Fibroblast of skin of abdomen (primary cell): ENCODE measurements around the gene GPR61.
A peak's percentile ranks its signal among the peaks of the same experiment; 100 is the strongest.

Experiments
- DNase-seq: peaks from one replicate; pipeline ENCODE4 v3.0.0-alpha.2; 2013

Gene GPR61

DNA sequence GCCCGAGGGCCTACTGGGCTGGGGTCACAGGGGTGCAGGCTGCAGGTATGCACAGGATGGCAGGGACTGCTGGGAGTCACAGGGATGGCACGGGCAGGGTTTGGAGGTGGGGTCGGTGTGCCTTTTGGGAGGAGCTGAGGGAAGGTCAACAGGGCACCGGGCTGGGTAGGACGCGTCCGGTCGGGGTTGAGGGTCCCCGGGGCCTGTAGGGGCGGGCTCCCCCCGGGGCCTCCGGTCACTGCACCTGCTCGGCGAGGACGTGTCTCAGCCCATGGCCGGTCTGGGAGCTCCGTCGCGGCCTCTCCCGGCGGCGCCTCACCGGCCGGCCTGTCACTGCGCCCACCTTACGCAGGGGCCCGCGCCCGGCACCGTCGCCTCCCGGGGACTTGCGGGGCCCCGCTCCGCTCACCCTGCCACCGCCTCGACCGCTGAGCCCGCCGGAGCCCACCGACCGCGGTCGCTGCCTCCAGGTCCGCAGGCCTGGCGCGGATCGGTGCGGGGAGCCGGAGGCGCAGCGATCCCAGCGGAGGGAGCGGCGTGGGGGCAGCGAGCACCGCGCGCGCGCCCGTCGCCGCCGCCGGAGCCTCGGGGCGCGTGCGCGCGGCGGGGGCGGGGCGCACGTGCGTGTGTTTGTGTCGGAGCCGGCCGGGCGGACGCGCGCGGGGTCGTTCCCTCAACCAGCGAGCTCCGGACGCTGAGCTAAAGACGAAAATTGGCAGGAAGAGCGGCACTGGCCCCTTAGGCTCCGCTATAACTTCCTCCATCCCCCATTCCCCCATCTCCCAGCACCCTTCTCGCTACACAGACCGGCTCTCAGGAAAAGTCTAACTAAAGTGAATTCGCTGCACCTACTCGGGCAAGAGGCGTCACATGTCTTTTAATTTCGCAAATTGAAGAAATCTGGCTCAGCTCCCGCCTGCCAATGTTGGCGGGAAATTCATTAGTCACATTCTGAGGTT is 30.2 kb upstream of the GPR61 start, which contains the start of gene AMIGO1:
Gene AMIGO1 (minus strand): TSS at position 552 of the 959 bp plus-strand sequence. CDS start 815 bp downstream, outside the sequence.
- peak; percentile 54 for DNase-seq

DNA sequence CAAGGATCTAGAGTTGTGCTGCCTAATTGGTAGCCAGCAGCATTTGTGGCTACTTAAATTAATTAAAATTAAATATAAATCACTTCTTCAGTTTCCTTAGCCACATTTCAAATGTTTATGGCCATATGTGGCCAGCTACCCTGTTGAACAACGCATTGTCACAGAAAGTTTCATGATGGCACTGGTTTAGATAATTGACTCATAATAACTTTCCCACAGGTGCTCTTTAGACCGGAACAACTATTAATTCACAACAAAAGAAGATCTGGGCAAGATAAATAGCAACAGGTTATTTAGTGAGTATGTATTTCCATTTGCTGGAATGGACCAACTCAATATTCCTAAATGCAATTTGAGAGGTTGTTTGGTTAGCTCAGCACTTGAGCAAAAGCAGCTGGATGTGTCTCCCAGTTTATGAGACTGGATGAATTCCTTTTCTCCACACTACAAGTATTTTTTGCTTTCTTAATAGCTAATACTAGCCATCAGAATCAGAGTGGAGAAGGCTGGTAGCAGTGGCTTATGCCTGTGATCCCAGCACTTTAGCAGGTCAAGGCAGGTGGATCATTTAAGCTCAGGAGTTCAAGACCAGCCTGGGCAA is 26.5 kb upstream of the GPR61 start:
- no peak for DNase-seq

GRCh38 chr1:109514846-109515245 is 24.8 kb upstream of the GPR61 start:
- DNase-seq = no peak

DNA sequence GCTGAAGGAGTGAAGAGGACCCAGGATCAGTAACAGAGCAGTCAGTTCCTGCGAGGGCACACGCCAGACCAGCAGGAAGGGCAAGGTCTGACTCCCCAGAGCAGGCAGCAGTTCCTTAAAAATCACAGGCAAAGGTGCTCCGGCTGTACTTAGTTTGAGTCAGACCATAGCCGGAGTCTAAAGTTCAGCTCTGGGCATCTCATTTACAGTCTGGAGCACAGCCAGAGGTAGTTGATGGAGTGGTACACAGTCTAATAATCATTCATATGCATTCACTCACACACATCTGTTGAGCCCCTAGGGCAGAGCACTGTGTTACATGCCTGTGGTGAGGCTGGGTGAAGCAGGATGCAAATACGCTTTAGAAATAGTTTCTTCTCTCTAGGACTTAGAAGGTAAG is 22.8 kb upstream of the GPR61 start:
- peak; percentile 58 for DNase-seq

GRCh38 chr1:109517337-109517736 is 22.3 kb upstream of the GPR61 start:
- no peak for DNase-seq

- no peak for DNase-seq
Measured at GRCh38 chr1:109521002-109521951, 18.4 kb upstream of the GPR61 start.

DNA sequence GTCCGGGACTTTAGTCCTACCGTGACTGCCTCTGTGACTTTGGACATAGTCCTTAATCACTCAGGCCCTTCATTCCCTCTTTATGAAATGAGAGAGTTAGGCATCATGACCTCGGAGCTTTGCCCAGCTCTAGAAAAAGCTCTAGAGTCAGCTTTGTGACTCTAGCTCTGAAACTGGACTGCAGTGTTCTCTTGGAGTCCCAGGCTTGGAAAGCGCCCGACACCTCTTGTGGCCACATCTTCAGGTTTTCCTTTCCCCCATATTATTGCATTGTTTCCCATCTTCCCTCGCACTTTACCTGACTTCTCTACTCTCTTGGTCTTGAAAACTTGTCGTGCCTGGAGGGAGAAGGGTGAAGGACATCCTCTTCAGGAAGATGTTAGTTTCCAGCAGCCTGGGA is 17.6 kb upstream of the GPR61 start:
- DNase-seq = no peak

- no peak for DNase-seq
Measured at GRCh38 chr1:109523706-109524105, 16.0 kb upstream of the GPR61 start.

DNA sequence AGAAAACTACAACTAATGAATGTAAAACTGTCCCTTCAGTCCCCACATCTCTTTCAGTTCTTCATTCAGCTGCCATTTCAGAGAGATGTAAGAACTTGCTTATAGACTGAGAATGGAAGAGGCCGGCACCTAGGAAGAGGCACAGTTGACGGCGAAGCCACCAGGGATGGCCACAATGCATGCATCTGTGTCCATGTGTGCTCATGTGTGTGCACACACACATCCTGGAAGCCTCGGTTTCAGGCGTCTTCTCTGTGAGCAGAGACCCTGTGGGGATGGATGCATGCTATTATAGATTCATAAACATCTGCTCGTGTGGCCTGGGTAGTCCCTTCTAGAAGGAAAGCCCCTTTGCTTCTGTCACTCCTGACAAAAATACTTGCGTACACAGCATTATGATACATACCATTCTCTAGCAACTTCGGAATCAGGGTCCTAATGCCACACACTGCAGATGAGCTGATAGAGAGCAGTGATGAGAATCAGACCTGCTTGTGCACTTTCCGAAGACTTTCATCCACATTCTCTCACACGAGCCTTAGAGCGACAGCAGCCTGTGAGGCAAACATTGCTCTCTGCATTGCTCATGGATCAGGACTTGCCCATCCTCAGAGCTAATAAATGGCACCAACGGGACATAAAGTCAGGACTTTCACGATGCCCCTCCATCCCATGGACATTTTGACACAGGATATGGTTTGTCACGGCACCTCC is 12.4 kb upstream of the GPR61 start:
- no peak for DNase-seq

DNA sequence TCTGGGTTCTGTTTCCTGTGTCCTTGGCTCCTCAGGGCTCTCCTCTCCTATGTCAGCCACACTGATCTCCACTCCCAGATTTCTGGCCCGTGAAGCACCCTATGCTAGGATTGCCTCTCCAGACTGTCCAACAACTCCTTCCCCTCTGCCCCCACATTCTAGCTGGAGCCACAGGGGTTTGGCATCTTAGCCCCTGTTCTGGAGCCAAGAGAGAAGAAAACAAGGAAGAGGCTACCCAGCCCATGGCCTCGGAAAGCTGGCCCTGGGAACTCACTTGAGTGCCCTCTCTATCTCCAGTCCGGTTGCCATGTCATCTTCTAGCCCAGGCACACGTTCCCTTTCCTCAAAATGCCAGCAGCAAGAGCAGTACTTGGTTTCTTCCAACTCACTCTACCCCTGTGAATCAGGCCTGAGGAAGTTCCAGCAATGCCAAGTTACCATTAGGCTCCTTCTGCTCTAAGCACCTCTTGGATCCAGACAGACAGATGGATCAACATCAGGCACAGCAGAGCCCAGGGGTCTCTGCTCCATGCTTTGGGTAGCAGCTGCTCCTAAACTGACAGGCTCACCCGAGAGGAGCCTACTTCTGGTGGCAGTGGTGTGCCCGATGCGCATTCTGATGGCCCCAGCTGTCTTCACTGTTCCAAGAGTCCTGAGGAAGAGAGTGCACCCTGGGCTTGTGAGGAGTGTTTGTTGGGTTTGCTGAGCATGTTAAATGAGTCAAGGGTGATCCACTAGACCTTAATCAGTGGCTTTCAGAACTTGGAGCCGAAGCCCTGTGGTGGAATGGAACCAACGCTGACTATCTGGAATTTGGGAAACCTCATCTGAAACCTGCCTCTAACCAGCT is 11.6 kb upstream of the GPR61 start:
- no peak for DNase-seq

DNA sequence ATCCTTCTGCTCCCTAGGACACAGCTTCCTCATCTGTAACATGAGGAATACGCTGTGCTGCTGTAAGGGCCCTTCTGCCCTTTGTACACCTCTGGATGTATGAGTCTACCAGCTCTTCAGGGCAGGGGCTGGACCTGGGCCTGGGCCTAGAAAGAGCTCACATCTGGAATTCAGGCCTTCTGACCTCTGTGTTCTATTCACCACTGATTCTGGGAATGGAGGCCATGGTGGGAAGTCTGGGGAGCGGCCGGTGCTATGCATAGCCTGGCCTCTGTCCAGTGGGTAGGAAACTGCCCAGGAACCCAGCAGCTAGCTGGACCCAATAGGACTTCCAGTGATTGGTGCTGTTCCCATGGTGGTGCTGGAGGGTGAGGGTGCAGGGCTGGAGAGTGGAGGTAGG is 11.0 kb upstream of the GPR61 start:
- DNase-seq = no peak

- DNase-seq = no peak
Measured at GRCh38 chr1:109529881-109530456, 9.7 kb upstream of the GPR61 start.

DNA sequence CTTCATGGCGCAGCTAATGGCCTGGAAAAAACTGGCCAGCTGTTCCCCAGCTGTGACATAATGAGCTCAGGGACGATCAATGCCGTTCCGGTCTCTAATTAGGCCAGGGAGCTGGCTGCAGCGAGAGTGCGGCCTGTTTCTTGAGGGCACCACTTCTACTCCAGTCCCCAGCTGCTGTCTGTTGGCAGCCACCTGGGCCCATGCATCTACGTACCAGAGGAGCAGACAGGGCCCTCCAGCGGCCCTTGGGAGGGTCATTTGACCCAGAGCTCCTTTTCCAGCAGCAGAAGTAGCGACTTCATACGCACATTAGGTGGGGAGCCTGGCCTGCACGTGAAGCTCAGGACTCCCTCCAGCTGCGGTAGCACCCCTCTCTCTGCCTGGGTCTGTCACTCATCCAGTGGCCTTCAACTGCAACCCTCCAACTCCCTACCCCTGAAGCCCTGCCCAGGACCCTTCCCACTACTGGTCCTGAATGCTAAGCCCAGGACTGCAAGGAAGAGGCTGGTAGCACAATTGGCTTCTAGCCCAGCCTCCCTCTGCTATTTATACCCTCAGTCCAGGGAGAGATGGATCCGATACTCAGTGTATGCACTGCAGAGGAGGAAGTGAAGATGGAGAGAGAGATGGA is 9.1 kb upstream of the GPR61 start:
- no peak for DNase-seq

GRCh38 chr1:109531380-109531779 is 8.3 kb upstream of the GPR61 start:
- no peak for DNase-seq

DNA sequence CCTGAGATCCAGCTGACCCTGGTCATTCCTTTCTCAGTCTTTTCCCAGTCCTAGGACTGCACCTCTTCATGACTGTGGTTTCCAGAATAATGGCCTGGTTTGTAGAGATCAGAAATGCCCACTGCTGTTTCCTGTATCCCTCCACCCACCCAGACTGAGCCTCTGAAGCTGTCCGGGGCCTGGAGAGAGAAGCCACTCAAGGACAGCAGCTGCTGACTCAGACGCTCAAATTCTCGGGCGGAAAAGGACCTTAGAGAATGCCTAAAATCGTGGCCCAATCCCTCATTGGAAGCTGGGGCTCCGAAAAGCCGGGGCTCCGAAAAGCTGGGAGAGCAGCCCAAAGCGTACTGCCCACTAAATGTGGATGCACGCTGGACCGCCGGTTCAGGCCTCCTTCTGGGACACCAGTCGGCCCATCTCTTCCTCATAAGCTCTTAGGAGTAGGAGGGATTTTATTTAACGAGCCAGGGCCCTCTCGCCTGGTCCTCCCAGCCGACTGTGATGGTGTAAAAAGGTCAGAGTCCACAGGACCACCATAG is 7.8 kb upstream of the GPR61 start:
- no peak for DNase-seq

GRCh38 chr1:109532365-109533136 is 7.1 kb upstream of the GPR61 start:
- peak; percentile 71 for DNase-seq

DNA sequence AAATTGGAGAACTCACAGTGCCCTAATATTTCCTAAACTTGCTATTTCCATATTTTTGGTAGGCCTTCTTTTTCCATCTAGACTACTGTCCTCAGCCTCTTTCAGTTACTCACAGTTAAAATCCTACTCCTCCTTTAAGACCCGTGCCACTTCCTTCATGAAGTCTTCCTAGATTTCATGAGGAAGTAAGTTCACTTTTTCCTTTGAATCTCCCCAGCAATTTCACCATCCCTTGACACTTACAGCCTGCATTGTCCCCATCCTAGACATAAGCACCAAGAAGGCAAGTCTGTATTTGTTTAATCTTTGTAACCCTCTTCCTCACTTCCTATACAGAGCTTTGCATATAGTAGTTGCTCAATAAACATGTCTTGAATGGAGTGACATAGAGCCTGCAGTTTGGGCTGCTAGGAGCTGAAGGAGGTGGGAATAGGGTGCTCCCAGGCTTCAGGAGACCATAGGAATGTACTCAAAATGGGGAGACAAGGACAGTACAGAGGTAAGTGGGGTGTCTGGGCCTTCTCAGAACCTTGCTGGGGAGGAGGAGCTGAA is 5.3 kb upstream of the GPR61 start:
- no peak for DNase-seq

GRCh38 chr1:109535481-109535880 is 4.2 kb upstream of the GPR61 start:
- no peak for DNase-seq

GRCh38 chr1:109535971-109536491 is 3.6 kb upstream of the GPR61 start:
- no peak for DNase-seq
